SK-N-SH (cell line): ENCODE results near the gene C20orf141. TPM values are rescaled to one million over a fixed set of nuclear protein-coding genes. Genes with fewer than 3 reads are reported as not detected.

Experiments
- CTCF ChIA-PET: fragments of 300-600, 350-600 bp; formaldehyde crosslinking; extraction: SDS; loops from one replicate; lab custom pipeline; 2021; lab: Yijun Ruan, JAX
- POLR2A ChIA-PET: fragments of 350-600 bp; sonication (Branson Sonifier 250); formaldehyde crosslinking; extraction: SDS; loops from one replicate; lab custom pipeline; 2020; ENCODE audit warnings: antibody characterized with exemption, inconsistent platforms; lab: Yijun Ruan, JAX
- DNase-seq: peaks from one replicate; pipeline ENCODE4 v3.0.0; 2012
- H2AFZ ChIP-seq: fragments of 200-600 bp; sonication (generic); 2 replicates; pipeline ENCODE4 v1.8.1; 2016; ENCODE audit warnings: antibody characterized with exemption, mild to moderate bottlenecking, low read depth
- H3F3A ChIP-seq: fragments of 200-600 bp; sonication (generic); replicated peaks from 2 replicates; pipeline ENCODE3; 2016; ENCODE audit warnings: antibody characterized with exemption, mild to moderate bottlenecking; ENCODE audit not compliant: insufficient read depth
- H3K27ac ChIP-seq, 2 experiments: fragments of 200-500 bp in 1 of 2; fragments of 200-600 bp in 1 of 2; sonication (Bioruptor generic) in 1 of 2; sonication (generic), shearing (Covaris generic) in 1 of 2; 2 replicates each; pipeline versions ENCODE4 v1.5.1 to v1.6.1; 2014 to 2016; ENCODE audit warnings: low read depth in 2 of 2, inconsistent platforms in 1 of 2, low read length in 1 of 2, mild to moderate bottlenecking in 1 of 2, mixed read lengths in 1 of 2
- H3K27me3 ChIP-seq: fragments of 200-600 bp; sonication (generic), shearing (Covaris generic); 2 replicates; pipeline ENCODE4 v1.6.1; 2016; ENCODE audit warnings: mixed run types; ENCODE audit not compliant: insufficient read depth
- H3K36me3 ChIP-seq, 2 experiments: fragments of 200-500 bp in 1 of 2; fragments of 200-600 bp in 1 of 2; sonication (Bioruptor generic) in 1 of 2; sonication (generic) in 1 of 2; replicated peaks in 1 of 2; 2 replicates each; pipeline versions ENCODE3 to v1.5.1; 2014 to 2016; ENCODE audit warnings: low read length in 1 of 2, mild to moderate bottlenecking in 1 of 2; ENCODE audit not compliant: insufficient read depth in 2 of 2, control insufficient read depth in 1 of 2
- H3K4me1 ChIP-seq, 2 experiments: fragments of 200-500 bp in 1 of 2; fragments of 200-600 bp in 1 of 2; sonication (Bioruptor generic) in 1 of 2; sonication (generic), shearing (Covaris generic) in 1 of 2; 2 replicates each; pipeline versions ENCODE4 v1.5.1 to v1.6.1; 2014 to 2016; ENCODE audit warnings: low read depth in 1 of 2, low read length in 1 of 2, mixed run types in 1 of 2; ENCODE audit not compliant: insufficient read depth in 2 of 2, control insufficient read depth in 1 of 2
- H3K4me2 ChIP-seq: fragments of 200-600 bp; sonication (generic), shearing (Covaris generic); 2 replicates; pipeline ENCODE4 v1.6.1; 2017; ENCODE audit warnings: mixed run types
- H3K4me3 ChIP-seq, 2 experiments: fragments of 200-500 bp in 1 of 2; fragments of 200-600 bp in 1 of 2; sonication (Bioruptor generic) in 1 of 2; sonication (generic), shearing (Covaris generic) in 1 of 2; 2 replicates each; pipeline versions ENCODE4 v1.5.1 to v1.8.1; 2014 to 2016; ENCODE audit warnings: low read depth in 2 of 2, inconsistent platforms in 1 of 2, low read length in 1 of 2, mild to moderate bottlenecking in 1 of 2, mixed read lengths in 1 of 2, moderate library complexity in 1 of 2
- H3K79me2 ChIP-seq: fragments of 200-600 bp; sonication (generic); 2 replicates; pipeline ENCODE4 v1.8.1; 2017; ENCODE audit warnings: mild to moderate bottlenecking; ENCODE audit not compliant: insufficient read depth
- H3K9ac ChIP-seq: fragments of 200-600 bp; sonication (generic); 2 replicates; pipeline ENCODE4 v1.6.1; 2017; ENCODE audit warnings: mixed run types
- H3K9me2 ChIP-seq: fragments of 200-600 bp; sonication (generic); 2 replicates; pipeline ENCODE4 v1.6.1; 2017; ENCODE audit warnings: mixed run types
- H3K9me3 ChIP-seq: fragments of 200-600 bp; sonication (generic); 2 replicates; pipeline ENCODE4 v1.6.1; 2017; ENCODE audit warnings: mixed run types, mild to moderate bottlenecking, moderate library complexity
- H4K20me1 ChIP-seq: fragments of 200-600 bp; sonication (generic); 2 replicates; pipeline ENCODE4 v1.6.1; 2017; ENCODE audit warnings: mild to moderate bottlenecking, mixed run types; ENCODE audit not compliant: insufficient read depth
- ELF1 ChIP-seq: IDR thresholded peaks from 2 replicates; pipeline ENCODE4 v1.4.0; 2012
- EZH2phosphoT487 ChIP-seq: fragments of 200-600 bp; sonication (generic); IDR thresholded peaks from 2 replicates; pipeline ENCODE4 v1.6.1; 2017; ENCODE audit warnings: low read depth, mixed run types, mild to moderate bottlenecking, antibody characterized with exemption, moderate library complexity, borderline replicate concordance
- FOSL2 ChIP-seq: IDR thresholded peaks from 2 replicates; pipeline ENCODE4 v1.4.0; 2012; ENCODE audit warnings: low read depth, mild to moderate bottlenecking, moderate library complexity, borderline replicate concordance
- FOXJ3 ChIP-seq: sonication (generic); formaldehyde crosslinking; IDR thresholded peaks from 2 replicates; pipeline ENCODE4 v1.5.1; 2020; ENCODE audit warnings: mild to moderate bottlenecking, missing genetic modification reagents
- FOXM1 ChIP-seq: IDR thresholded peaks from 2 replicates; pipeline ENCODE4 v1.4.0; 2012; ENCODE audit warnings: low read depth, mild to moderate bottlenecking
- GABPA ChIP-seq: IDR thresholded peaks from 2 replicates; pipeline ENCODE4 v1.4.0; 2012; ENCODE audit warnings: low read depth, mild to moderate bottlenecking
- GATA2 ChIP-seq: sonication (generic); formaldehyde crosslinking; IDR thresholded peaks from 2 replicates; pipeline ENCODE4 v1.5.0; 2020; ENCODE audit warnings: mild to moderate bottlenecking, missing genetic modification reagents
- MAX ChIP-seq: IDR thresholded peaks from 2 replicates; pipeline ENCODE4 v1.4.0; 2012; ENCODE audit warnings: low read depth
- NFIC ChIP-seq: IDR thresholded peaks from 2 replicates; pipeline ENCODE4 v1.4.0; 2012; ENCODE audit warnings: borderline replicate concordance
- NRF1 ChIP-seq: IDR thresholded peaks from 2 replicates; pipeline ENCODE4 v1.6.1; 2012; ENCODE audit warnings: low read depth, mild to moderate bottlenecking, low read length
- RFX5 ChIP-seq: IDR thresholded peaks from 2 replicates; pipeline ENCODE4 v1.6.1; 2012; ENCODE audit warnings: mild to moderate bottlenecking, improper control_type of control experiment, low read length
- SIN3A ChIP-seq: IDR thresholded peaks from 2 replicates; pipeline ENCODE4 v1.6.1; 2012; ENCODE audit warnings: low read depth, mild to moderate bottlenecking, low read length, moderate library complexity, borderline replicate concordance
- SMC3 ChIP-seq: IDR thresholded peaks from 2 replicates; pipeline ENCODE4 v1.6.1; 2012; ENCODE audit warnings: low read depth, low read length, improper control_type of control experiment
- TAF1 ChIP-seq: IDR thresholded peaks from 2 replicates; pipeline ENCODE4 v1.6.1; 2012; ENCODE audit warnings: low read depth, mild to moderate bottlenecking, low read length, moderate library complexity, borderline replicate concordance
- TCF12 ChIP-seq: IDR thresholded peaks from 2 replicates; pipeline ENCODE4 v1.4.0; 2012
- TEAD4 ChIP-seq: IDR thresholded peaks from 2 replicates; pipeline ENCODE4 v1.4.0; 2012; ENCODE audit warnings: mild to moderate bottlenecking, borderline replicate concordance; ENCODE audit not compliant: insufficient read depth
- USF1 ChIP-seq: IDR thresholded peaks from 2 replicates; pipeline ENCODE4 v1.4.0; 2012; ENCODE audit warnings: low read depth, borderline replicate concordance
- WGBS: methylation state at CpG from one replicate; pipeline ENCODE4 v1.1.6; 2017; ENCODE audit warnings: low lambda C conversion rate; 5-methylcytosine and 5-hydroxymethylcytosine counted together
- polyA plus RNA-seq, 3 experiments: library from polyadenylated mRNA; depleted of rRNA; stranded (reverse); fragments of >200 nt; gene quantifications; 2 replicates each; pipeline ENCODE4 v1.2.3, GENCODE V29; 2012
- TF ChIP-seq, protein P1 (sequence below): IDR thresholded peaks from 2 replicates; pipeline ENCODE4 v1.6.1; 2012; ENCODE audit warnings: mild to moderate bottlenecking, low read depth, low read length, moderate library complexity

The C20orf141 gene
- polyA plus RNA-seq, 1 of the 3 experiments (the other 2 are of a cell fraction) = 1.2 TPM

- no peak for TF ChIP-seq FOSL2
- TF ChIP-seq NRF1 = no peak
- no peak for TF ChIP-seq ELF1
- no peak for TF ChIP-seq FOXM1
- TF ChIP-seq MAX = no peak
- TF ChIP-seq, all 33 proteins: peak for 0
These were observed 21.2 kb downstream of the C20orf141 start (continued) for GRCh38 chr20:2836035-2836434.

GRCh38 chr20:2837221-2837960 lies 22.6 kb downstream of the C20orf141 start:
- H3K27me3 ChIP-seq = no peaks in the 10 kb centered on the region
- H2AFZ ChIP-seq = no peak overlapping the region
- 65% methylated on average over 6 of the region's 6 CpGs for WGBS
- H3K4me1 ChIP-seq = peaks cover 9 to 18% of the 10 kb centered on the region in 2 experiments; a peak in 3 of 4 replicates
- no peaks in the 10 kb centered on the region for H3K9me3 ChIP-seq
- no peak for TF ChIP-seq TEAD4
- TF ChIP-seq GABPA = no peak
- no peak for TF ChIP-seq ELF1
- no peak for TF ChIP-seq RFX5
- no peak for TF ChIP-seq EZH2phosphoT487
- TF ChIP-seq NFIC = no peak
- no peak for TF ChIP-seq FOXJ3
- no peak for TF ChIP-seq FOXM1
- TF ChIP-seq GATA2 (CRISPR knock-in tag) = no peak
- no peak for TF ChIP-seq TAF1
- TF ChIP-seq TCF12 = no peak
- no peak for TF ChIP-seq SIN3A
- no peak for TF ChIP-seq MAX
- TF ChIP-seq USF1 = no peak
- TF ChIP-seq, protein P1, sequence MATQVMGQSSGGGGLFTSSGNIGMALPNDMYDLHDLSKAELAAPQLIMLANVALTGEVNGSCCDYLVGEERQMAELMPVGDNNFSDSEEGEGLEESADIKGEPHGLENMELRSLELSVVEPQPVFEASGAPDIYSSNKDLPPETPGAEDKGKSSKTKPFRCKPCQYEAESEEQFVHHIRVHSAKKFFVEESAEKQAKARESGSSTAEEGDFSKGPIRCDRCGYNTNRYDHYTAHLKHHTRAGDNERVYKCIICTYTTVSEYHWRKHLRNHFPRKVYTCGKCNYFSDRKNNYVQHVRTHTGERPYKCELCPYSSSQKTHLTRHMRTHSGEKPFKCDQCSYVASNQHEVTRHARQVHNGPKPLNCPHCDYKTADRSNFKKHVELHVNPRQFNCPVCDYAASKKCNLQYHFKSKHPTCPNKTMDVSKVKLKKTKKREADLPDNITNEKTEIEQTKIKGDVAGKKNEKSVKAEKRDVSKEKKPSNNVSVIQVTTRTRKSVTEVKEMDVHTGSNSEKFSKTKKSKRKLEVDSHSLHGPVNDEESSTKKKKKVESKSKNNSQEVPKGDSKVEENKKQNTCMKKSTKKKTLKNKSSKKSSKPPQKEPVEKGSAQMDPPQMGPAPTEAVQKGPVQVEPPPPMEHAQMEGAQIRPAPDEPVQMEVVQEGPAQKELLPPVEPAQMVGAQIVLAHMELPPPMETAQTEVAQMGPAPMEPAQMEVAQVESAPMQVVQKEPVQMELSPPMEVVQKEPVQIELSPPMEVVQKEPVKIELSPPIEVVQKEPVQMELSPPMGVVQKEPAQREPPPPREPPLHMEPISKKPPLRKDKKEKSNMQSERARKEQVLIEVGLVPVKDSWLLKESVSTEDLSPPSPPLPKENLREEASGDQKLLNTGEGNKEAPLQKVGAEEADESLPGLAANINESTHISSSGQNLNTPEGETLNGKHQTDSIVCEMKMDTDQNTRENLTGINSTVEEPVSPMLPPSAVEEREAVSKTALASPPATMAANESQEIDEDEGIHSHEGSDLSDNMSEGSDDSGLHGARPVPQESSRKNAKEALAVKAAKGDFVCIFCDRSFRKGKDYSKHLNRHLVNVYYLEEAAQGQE = no peak
- TF ChIP-seq SMC3 = no peak
- H3K79me2 ChIP-seq = peaks cover 21% of the 10 kb centered on the region; the same call in 1 of the 2 replicates
- H3K4me3 ChIP-seq = no peak overlapping the region
- H3K9ac ChIP-seq = no peak overlapping the region
- H4K20me1 ChIP-seq = no peaks in the 10 kb centered on the region
- POLR2A ChIA-PET = no interaction called here
- no peak for DNase-seq
- CTCF ChIA-PET = interaction anchor here (1.5 to 3.8 kb wide), 2 partner anchors 15 to 16 kb away, joined by 3 to 12 read pairs; no protein-coding TSS in a partner anchor
- no peak overlapping the region for H3K27ac ChIP-seq
- H3K9me2 ChIP-seq = no peaks in the 10 kb centered on the region
- H3K36me3 ChIP-seq = peaks cover 0 to 20% of the 10 kb centered on the region in 2 experiments
- no peak overlapping the region for H3K4me2 ChIP-seq
- H3F3A ChIP-seq = peaks cover 8% of the 10 kb centered on the region
